Astrocyte of the cerebellum (primary cell): ENCODE results near the gene THUMPD3.

ENCODE experiments used
- DNase-seq: peaks from one replicate; pipeline ENCODE4 v3.0.0-alpha.2; 2011; ENCODE audit warnings: low read depth
- H3K4me3 ChIP-seq: 2 replicates; pipeline ENCODE4 v1.5.1; 2011; ENCODE audit warnings: mild to moderate bottlenecking, low read depth, low read length, moderate library complexity
- in situ Hi-C: cut with HindIII; loops from 2 replicates; pipeline ENCODE4 v1.10.0; 2017; ENCODE audit warnings: low sequenced_read_pairs
- TF ChIP-seq, protein P1 (sequence below): IDR thresholded peaks from 2 replicates; pipeline ENCODE4 v1.5.1; 2012; ENCODE audit warnings: low read length, low read depth, moderate library complexity, mild to moderate bottlenecking; ENCODE audit errors: missing control alignments

Gene THUMPD3

DNA sequence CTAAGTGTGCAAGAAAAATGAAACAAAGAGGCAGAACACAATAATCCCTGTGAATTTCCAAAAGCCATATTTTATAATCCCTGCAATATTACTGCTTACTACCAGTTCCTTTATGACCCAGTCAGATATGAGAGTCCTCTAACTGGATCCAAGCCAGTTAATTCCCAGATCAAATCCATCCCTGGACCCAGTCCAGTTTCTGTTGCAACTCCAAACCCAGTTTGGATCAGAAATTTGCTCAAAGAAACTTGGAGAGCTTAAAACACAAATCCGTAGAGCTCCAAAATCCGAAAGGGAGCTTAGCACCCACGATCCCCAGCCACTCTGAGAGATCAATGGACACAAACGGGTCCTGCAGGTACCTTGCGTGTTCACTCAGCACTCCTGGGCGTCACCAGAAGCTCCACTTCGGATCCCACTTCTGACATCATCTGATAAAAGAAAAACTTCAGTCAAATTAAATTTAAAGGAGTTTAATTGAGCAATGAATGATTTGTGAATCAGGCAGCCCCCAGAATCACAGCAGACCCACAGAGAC, 32.6 kb upstream of the THUMPD3 start:
- DNase-seq, result no peak
- H3K4me3 ChIP-seq, result no peak overlapping the region
- in situ Hi-C loops, result no loop called here
- TF ChIP-seq, protein P1, sequence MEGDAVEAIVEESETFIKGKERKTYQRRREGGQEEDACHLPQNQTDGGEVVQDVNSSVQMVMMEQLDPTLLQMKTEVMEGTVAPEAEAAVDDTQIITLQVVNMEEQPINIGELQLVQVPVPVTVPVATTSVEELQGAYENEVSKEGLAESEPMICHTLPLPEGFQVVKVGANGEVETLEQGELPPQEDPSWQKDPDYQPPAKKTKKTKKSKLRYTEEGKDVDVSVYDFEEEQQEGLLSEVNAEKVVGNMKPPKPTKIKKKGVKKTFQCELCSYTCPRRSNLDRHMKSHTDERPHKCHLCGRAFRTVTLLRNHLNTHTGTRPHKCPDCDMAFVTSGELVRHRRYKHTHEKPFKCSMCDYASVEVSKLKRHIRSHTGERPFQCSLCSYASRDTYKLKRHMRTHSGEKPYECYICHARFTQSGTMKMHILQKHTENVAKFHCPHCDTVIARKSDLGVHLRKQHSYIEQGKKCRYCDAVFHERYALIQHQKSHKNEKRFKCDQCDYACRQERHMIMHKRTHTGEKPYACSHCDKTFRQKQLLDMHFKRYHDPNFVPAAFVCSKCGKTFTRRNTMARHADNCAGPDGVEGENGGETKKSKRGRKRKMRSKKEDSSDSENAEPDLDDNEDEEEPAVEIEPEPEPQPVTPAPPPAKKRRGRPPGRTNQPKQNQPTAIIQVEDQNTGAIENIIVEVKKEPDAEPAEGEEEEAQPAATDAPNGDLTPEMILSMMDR, result no peak

DNA sequence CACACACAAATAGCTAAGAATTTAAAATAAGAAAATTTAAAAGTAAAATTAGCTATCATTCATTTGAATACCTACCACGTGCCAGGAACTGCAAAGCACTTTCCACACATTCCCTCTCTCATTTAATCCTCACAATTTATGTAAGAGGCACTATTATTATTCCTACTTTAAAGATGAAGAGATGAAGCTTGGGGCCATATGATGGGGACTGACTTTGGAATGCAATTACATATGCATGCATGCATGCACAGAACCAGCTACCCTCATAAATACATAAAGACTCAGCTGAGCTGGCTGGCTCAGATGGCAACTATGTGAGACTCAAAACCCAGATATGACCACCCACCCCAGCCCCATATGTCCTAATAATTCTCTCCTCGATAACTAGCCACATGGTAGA, 31.7 kb upstream of the THUMPD3 start:
- no peak for DNase-seq
- TF ChIP-seq, protein P1, result no peak
- H3K4me3 ChIP-seq, result no peak overlapping the region
- in situ Hi-C loops, result no loop called here

DNA sequence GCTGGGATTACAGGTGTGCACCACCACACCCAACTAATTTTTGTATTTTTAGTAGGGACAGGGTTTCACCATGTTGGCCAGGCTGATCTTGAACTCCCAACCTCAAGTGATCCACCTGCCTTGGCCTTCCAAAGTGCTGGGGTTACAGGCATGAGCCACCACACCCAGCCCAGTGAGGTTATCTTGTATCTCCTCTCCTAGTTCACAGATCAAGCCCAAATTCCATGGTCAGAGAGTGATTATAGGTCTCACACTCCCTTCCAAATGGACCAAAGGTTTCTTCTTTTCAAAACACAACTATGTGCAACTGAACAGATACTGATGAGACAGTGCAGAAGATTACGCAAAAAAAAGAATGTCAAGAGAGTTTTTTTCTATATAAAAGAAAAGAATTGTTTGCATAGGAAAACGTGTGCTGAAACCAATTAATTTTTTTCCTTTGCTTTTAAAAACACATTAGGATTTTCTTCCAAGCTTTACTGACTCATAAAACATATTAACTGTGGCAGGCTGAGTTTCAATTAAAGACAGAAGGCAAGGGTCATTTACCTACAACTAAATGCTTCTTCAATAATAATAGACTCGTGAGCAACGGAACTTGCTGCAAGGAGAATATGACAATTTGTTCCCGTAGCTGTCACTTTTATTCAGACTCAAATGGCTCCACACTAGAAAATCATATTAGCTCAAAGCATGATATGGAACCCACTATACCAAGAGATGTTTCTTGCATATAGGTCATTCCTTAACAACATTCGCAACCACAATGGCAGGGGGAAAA, 30.4 kb upstream of the THUMPD3 start:
- TF ChIP-seq, protein P1, result no peak
- in situ Hi-C loops, result no loop called here
- no peak overlapping the region for H3K4me3 ChIP-seq
- DNase-seq, result no peak

DNA sequence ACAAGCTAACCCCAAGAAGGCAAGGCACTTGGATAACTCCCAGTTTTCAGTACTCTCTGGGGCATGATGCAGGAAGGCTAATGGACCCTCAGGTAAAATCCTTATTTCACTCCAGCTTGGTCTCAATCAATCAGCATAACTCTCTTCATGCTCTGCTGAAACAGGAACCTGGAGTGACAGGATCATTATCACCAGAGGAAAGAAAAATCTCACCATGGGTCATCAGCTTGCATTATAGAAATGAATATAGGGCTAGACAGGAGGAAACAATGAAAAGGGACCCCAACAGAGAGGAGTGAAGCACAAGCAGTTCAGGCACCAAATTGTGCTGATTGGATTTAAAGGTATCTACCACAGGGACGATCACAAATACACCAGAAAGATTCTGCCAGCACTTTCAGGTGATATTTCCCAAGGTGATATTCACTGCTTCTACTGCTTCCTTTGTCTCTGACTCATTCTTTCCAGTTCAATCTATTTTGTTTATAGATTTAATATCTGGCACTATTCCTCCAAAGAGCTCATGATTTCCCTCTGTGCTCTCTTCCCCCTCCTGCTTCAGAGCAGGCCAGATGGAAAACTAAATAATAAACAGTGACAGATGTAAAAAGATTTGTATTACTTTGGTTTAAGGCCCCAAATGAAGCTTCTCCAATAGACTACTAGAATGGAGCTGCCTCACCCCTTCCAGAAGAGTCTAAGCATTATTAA, 22.9 kb upstream of the THUMPD3 start:
- DNase-seq, result no peak
- in situ Hi-C loops, result no loop called here
- H3K4me3 ChIP-seq, result no peak overlapping the region
- TF ChIP-seq, protein P1, result no peak

DNA sequence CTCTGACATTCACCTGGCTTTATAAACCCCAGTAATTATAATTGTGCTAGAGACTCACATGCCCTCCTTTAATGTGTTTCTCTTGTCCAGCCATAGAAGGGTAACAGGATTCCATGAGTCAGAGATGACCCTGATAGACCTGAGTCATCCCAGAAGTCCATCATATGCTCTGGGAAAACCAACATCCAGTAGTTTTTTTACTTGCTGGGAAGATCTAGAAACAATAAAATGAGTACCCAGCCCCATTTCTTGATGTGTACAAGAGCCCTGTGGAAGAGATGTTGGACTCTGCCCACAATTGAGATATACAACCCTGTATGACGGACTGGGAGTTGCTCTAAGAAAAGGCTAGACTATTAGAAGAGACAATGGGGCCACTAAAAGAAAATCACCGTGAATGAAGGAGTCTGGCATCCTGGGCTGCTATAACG, 22.4 kb upstream of the THUMPD3 start:
- DNase-seq, result peak; percentile 18
- in situ Hi-C loops, result no loop called here
- TF ChIP-seq, protein P1, result no peak

GRCh38 chr3:9342696-9343095, 20.2 kb upstream of the THUMPD3 start:
- no peak overlapping the region for H3K4me3 ChIP-seq
- DNase-seq, result no peak
- TF ChIP-seq, protein P1, result no peak
- in situ Hi-C loops, result no loop called here

More for the DNA sequence above, 22.4 kb upstream of the THUMPD3 start:
- H3K4me3 ChIP-seq, result no peak overlapping the region
